Left lobe of liver (tissue), 2 donors: ENCODE data around the gene MLANA. TPM values are rescaled to one million over a fixed set of nuclear protein-coding genes. Genes with fewer than 3 reads are reported as not detected.

Experiments
- ATAC-seq: fragments of 200-7000 bp; cut with Tn5 transposase; one replicate; pipeline ENCODE4 v1.9.1; 2020; ENCODE audit warnings: mild to moderate bottlenecking, moderate library complexity
- DNase-seq: peaks from one replicate; pipeline ENCODE4 v3.0.0-alpha.2; 2020; ENCODE audit warnings: low spot score
- total RNA-seq: library from RNA; stranded (reverse); gene quantifications from one replicate; pipeline ENCODE4 v1.2.1, GENCODE V29; 2021
- donor health status: DM: no; HTN: no; CAD: no; lungs with moderate emphysema.
- donor health status: DM: no; HTN: yes; CAD: no.

MLANA gene
- total RNA-seq, result not detected

GRCh38 chr9:5890641-5891040 lies at the start of gene MLANA:
TSS of gene MLANA (plus strand) at chr9:5890889. CDS start at chr9:5892475, 1,586 bp downstream.
- DNase-seq (no peak), ATAC-seq (no peak)

- ATAC-seq (no peak), DNase-seq (no peak)
These were observed 48.7 kb upstream of the MLANA start for GRCh38 chr9:5841771-5842573.

GRCh38 chr9:5842929-5843793 lies 47.5 kb upstream of the MLANA start:
- no peak for ATAC-seq
- DNase-seq, result no peak

GRCh38 chr9:5843794-5844471 lies 46.8 kb upstream of the MLANA start:
- DNase-seq (no peak), ATAC-seq (peak; percentile 9)

- ATAC-seq (no peak), DNase-seq (no peak)
These were observed 45.5 kb upstream of the MLANA start for GRCh38 chr9:5845157-5845531.

- ATAC-seq (no peak), DNase-seq (no peak)
These were observed 44.6 kb upstream of the MLANA start for GRCh38 chr9:5846096-5846495.

- DNase-seq (no peak), ATAC-seq (peak; percentile 49)
These were observed 44.2 kb upstream of the MLANA start for GRCh38 chr9:5846501-5846921.

GRCh38 chr9:5848372-5848882 lies 42.3 kb upstream of the MLANA start:
- ATAC-seq (no peak), DNase-seq (no peak)

- DNase-seq (no peak), ATAC-seq (no peak)
These were observed 40.0 kb upstream of the MLANA start for GRCh38 chr9:5850724-5851122.

- ATAC-seq (no peak), DNase-seq (no peak)
These were observed 39.2 kb upstream of the MLANA start for GRCh38 chr9:5851445-5851844.

GRCh38 chr9:5852987-5853386 lies 37.7 kb upstream of the MLANA start:
- DNase-seq, result no peak
- no peak for ATAC-seq

GRCh38 chr9:5853617-5854016 lies 37.1 kb upstream of the MLANA start:
- ATAC-seq (no peak), DNase-seq (no peak)

GRCh38 chr9:5854063-5854790 lies 36.5 kb upstream of the MLANA start:
- DNase-seq, result no peak
- ATAC-seq, result no peak

GRCh38 chr9:5857928-5858327 lies 32.8 kb upstream of the MLANA start:
- no peak for ATAC-seq
- DNase-seq, result no peak

GRCh38 chr9:5858833-5859232 lies 31.9 kb upstream of the MLANA start:
- no peak for DNase-seq
- ATAC-seq, result no peak

- DNase-seq, result peak; percentile 62
These were observed 27.5 kb upstream of the MLANA start for GRCh38 chr9:5863092-5863746.

GRCh38 chr9:5864446-5864845 lies 26.2 kb upstream of the MLANA start:
- no peak for DNase-seq

More at GRCh38 chr9:5863092-5863746, 27.5 kb upstream of the MLANA start:
- peak; percentile 95 for ATAC-seq

GRCh38 chr9:5866272-5866671 lies 24.4 kb upstream of the MLANA start:
- ATAC-seq (no peak), DNase-seq (no peak)

More at GRCh38 chr9:5864446-5864845, 26.2 kb upstream of the MLANA start:
- no peak for ATAC-seq

- DNase-seq (no peak), ATAC-seq (no peak)
These were observed 24.0 kb upstream of the MLANA start for GRCh38 chr9:5866685-5867084.

GRCh38 chr9:5868235-5868634 lies 22.5 kb upstream of the MLANA start:
- DNase-seq (no peak), ATAC-seq (no peak)
